Glomerular endothelial cell (primary cell): ENCODE measurements around the gene TINCR. TPM values are rescaled to one million over a fixed set of nuclear protein-coding genes. Genes with fewer than 3 reads are reported as not detected.
"Not testable (repeated sequence)": the region's sequence is repeated elsewhere in the genome, so short reads cannot be mapped to it uniquely, and the experiment has no call there.

Experiments used
- DNase-seq: peaks from one replicate; pipeline ENCODE4 v3.0.0-alpha.2; 2011; ENCODE audit warnings: low read depth, low spot score; ENCODE audit errors: extremely low read depth
- total RNA-seq: library from RNA; depleted of rRNA; stranded (reverse); fragments of >200 nt; gene quantifications from 2 replicates; pipeline ENCODE4 v1.2.3, GENCODE V29; 2015

Gene TINCR
- total RNA-seq: not detected in 2 replicates

DNA sequence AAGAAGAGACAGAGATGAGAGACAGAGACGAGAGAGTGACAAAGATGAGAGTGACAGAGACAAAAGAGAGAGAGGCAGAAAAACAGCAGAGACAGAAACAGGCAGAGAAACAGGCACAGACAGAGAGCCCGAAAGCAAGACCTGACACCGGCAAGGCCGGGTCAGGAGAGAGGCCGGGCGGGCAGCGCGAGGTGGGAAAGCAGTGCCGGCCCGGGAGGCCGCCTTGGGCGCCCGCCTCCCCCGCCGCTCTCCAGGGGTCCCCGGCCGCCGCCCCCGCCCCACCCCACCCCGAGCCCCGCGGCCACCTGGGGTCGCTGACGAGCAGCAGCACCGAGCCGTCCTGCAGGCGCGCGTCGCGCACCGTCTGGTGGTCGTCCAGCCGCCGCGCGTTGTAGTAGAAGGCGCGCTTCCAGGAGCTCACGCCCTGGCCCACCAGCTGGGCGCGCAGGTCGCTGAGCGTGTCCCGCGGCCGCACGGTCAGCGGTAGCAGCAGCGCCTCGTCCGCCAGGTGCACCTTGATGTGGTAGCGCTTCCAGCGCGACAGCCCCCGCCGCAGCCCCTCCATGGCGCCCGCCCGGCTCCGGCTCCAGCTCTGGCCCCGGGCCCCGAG lies at the start of gene TINCR:
Gene TINCR, minus strand, starts transcription at position 594 of the 610 bp plus-strand sequence.
- no peak for DNase-seq

DNA sequence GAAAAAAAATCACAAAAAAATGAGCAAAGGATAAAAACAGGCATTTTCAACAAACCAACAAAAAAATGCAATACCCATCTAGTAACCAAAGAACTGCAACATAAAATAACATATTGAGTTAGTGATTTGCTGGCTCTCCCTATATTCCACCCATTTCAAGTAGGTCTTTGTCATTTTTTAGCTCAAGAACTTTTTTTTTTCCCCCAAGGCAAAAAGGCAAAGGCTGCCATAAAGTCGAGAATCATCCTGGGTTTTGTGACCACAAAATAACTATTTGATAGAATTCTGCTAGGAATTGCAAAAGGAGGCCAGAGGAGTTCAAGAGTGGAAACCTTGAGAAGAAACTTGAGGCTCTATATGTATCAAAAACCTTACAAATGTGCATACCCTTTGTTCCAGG lies 49.3 kb upstream of the TINCR start:
- DNase-seq: no peak

DNA sequence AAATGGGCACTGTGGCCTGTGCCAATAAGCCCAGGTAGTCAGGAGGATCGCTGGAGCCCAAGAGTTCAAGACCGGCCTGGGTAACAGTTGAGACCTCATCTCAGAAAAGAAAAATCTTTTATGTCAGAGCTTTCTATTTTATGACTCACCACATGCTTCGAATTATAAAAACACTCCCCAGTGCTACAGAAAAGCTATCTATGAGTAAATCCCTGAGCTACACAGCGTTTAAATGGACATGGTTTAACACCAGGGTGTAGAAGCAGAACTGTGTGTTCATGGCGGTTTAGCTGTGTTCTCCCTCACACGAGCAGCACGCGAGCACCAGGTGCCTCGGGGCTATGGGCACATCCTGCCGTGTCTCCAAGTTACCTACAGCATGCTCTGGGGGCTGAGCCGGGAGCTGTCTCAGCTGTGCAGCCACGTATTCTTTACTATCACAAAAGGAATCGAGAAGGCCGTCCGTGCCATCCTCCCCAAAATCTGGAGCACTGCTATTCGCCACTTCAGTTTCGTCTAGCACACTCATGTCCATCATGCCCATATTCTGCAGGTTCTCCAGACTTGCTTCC lies 48.1 kb upstream of the TINCR start:
- no peak for DNase-seq

DNA sequence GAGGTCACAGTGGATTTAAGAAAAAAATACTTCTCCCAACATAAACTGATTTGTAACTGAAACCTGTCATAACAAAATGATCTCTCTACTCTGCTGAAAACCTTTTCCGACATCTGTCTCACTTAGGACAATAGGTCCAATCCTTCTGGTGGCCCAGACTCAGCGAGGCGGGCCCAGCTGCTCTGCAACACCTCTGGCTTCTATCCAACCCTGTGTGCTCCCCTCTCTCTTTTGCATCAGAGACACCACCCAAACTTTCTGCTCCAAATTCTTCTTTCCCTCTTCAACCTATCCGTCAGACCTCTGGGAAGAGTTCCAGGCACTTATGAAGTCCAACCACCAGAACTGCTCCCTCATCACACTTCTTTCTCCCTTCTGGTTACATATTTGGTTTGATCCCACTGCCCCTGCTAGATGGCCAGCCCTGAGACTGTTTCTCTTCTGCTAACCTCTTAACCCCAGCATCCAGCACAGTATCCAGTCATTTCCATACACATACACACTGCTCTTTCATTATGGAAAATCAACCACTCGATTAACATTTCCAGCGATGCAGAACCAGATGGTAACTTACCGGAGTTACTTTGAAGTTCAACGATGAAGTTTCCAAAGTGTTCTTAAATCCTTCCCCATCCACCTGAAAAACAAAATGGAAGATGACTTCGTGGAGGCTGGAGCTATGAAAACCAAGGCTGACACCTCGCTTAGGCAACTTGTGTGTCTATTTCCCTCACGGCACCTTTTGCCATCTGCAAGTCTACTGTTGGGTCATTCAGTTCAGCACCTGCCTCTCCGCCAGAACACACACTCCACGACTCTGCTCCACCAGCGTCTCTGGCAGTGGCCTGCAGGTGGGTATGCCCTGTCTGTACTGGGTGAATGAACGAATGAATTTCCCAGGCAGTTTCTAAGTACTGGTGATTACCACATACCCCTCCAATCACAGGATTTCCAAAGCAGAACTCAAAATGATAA lies 45.4 kb upstream of the TINCR start:
- DNase-seq: no peak

DNA sequence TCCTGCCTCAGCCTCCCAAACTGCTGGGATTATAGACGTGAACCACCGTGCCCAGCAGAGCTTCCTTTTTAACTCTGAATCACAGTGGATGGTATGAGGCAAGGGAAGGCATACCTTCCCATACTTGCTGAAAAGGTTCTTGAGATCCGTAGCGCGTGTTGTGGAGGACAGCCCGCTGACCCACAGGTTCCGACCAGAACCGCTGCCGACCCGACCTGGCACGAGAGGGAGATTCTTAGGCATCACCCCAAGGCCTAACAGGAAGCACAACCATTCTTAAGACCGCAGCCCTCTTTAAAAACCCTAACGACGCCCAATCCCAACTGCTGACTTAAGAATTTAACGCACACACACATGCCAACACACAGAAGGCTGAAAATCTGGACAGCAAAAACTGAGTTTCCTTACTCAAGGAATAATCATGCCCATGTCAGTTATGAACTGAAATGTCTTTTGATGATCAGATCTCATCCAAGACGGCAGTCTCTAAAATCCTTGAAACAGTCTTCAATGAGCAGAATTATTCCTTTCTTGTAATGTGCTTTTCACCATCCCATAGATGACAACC lies 42.2 kb upstream of the TINCR start:
- no peak for DNase-seq

DNA sequence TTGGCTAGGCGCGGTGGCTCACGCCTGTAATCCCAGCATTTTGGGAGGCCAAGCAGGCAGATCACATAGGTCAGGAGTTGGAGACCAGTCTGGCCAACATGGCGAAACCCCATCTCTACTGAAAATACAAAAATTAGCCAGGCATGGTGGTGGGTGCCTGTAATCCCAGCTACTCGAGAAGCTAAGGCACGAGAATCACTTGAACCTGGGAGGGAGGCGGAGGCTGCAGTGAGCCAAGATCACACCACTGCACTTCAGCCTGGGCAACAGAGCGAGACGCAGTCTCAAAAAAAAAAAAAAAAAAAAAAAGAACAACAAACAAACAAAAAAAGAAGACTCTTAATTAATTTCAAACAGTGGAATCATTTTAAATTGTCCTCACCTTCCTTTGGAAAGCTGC lies 41.0 kb upstream of the TINCR start:
- DNase-seq: not testable (repeated sequence)

DNA sequence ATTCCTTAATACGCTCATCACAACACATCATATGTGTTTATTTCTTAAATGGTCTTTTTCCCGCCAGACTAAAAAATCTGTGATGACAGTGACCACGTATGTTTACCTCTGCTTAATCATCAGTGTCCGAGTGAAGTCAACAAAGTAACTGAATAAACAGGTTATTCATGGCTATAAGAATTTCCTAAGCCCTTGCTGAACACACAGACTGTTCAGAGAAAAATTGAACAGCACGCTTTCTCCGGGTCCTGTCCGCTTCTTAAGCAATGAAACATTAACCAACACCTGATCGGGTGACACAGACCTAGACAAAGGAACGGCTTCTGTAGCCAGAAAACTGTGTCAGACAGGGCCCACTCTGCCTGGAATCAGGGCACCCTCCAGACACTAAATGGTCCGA lies 40.5 kb upstream of the TINCR start:
- no peak for DNase-seq

DNA sequence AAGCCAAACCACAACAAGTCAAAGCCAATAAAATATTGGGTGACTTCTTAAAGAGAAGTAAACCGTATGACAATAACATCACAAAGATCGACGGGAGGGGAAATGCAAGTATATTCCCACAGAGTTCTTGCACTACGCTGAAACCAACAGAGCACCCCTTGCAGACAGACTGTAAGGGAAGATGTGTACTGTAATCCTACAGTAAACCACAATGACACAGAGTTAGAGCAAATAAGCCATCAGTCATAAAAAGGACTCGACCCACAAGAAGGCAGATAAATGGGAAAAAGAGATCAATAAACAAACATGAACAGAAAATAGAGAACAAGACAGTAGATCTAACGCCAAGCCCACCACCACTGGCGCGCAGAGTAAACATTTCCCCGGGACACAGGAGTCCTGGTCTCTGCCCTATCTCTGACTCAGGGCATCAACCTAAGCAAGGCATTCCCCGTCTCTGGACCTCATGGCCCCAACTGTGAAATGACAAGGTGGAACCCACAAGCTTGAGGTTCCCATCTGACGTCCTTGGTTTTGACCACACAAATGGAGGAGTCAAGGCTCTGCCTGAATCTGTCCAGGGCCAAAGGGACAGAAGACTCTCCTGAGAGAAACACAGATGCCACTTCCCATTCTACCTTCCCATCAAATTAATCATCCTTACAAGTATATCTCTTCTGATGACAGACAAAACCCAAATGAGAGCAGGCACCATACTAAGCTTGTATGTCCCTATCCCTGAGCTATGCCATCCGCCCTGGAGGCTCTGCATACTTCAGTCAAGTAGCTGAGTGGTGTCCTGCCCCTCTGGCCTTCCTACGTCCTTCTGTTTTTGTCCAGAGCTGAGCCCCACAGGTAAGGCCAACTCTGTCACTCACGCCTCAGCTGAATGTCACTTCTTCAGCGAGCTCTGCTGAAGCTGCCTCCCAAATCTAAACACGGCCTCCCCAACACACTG lies 39.8 kb upstream of the TINCR start:
- no peak for DNase-seq

DNA sequence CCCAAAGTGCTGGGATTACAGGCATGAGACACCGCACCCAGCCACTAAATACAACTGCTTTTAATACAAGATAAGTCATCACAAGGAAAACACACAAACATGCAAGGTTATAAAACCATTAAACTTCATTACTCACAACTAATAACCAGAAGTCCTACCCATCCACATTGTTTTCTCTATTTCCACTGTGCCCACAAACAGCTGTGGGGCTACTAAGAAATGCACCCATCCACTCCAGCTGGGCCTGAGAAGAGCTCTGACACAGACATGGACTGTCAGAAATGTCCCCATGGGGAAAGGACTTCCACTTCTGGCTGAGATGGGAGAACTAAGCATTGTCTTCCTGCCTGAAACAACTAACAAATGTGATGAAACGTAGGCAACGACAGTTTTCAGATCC lies 37.6 kb upstream of the TINCR start:
- DNase-seq: no peak

DNA sequence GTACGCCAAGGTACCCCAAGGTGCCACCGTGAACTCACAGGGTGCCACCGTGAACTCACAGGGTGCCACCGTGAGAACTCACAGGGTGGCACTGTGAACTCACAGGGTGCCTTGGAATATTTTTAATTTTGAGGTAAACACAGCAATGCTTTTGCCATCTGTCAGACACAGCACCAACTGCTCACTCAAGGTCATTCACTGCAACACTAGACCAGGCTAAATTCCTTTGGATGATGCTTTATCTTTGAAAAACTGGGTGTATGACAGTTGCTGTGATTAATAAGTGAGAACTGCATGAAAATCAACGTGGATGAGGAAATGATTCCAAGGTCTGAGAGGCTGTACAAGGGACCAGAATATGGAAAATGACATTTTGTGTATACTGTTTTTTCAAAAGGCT lies 35.9 kb upstream of the TINCR start:
- no peak for DNase-seq

DNA sequence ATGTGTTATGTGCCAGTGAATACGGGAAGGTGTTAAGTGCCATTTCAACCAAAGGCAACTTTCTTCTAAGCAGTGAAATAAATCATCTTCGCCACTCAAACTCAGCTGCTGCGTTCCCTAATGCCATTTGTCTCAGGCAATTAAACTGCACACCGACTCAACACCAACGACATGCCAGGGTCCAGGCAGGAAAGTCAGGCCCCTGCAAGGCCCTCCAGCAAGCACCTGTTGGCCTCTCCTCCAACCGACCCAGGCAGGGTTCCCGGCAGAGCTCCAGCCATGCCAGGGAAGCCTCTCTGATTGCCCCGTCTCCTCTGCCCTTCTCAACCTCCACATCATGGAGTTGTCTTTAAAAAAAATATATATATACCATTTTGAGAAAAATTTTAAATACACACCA lies 33.0 kb upstream of the TINCR start:
- DNase-seq: no peak

DNA sequence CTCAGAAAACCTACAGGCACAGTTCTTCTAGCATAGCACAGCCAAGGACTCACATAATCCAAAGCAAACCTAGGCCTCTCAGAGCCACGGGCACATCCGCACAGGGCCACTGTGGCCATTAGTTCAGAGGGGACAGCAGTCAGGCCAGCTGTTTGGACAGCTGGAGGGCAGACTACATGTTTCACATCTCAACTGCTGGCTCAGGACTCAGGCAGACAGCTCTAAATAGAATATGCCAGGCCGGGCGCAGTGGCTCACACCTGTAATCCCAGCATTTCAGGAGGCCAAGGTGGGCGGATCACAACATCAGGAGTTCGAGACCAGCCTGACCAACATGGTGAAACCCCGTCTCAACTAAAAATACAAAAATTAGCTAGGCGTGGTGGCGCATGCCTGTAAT lies 28.0 kb upstream of the TINCR start:
- no peak for DNase-seq

DNA sequence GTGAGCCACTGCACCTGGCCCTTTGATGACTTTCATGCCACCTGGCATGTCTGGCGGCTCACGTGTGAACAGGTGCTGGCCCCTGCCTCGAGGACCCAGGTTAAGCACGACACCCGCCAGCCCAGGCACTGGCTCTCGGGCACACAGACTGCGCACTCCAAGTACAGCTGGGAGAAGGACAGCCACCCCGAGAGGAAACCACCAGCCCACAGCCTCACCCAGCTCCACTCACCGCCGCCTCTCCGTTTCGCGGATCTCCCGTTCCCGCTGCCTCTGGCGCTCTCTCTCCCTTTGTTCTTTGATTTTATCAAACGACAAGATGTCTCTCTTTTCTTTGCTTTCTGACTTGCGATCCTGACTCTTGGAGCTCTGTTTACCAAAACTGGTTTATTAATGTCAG lies 27.4 kb upstream of the TINCR start:
- DNase-seq: no peak

DNA sequence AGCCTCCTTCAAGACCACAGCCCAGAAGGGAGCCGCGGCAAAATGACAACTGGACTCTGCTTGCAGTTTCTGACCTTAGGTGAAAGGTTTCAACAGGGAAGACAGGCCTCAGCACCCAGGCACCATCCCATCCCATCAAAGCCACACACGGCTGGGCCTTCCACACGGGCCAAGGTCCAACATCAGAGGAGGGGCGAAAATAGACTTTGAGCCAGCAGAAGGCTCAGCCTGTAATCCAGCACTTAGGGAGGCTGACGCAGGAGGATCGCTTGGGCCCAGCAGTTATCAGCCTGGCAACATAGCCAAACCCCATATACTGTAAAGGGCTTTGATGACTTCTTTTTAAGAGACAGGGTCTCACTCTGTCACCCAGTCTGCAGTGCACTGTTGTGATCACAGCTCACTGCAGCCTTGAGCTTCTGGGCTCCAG lies 26.8 kb upstream of the TINCR start:
- no peak for DNase-seq

DNA sequence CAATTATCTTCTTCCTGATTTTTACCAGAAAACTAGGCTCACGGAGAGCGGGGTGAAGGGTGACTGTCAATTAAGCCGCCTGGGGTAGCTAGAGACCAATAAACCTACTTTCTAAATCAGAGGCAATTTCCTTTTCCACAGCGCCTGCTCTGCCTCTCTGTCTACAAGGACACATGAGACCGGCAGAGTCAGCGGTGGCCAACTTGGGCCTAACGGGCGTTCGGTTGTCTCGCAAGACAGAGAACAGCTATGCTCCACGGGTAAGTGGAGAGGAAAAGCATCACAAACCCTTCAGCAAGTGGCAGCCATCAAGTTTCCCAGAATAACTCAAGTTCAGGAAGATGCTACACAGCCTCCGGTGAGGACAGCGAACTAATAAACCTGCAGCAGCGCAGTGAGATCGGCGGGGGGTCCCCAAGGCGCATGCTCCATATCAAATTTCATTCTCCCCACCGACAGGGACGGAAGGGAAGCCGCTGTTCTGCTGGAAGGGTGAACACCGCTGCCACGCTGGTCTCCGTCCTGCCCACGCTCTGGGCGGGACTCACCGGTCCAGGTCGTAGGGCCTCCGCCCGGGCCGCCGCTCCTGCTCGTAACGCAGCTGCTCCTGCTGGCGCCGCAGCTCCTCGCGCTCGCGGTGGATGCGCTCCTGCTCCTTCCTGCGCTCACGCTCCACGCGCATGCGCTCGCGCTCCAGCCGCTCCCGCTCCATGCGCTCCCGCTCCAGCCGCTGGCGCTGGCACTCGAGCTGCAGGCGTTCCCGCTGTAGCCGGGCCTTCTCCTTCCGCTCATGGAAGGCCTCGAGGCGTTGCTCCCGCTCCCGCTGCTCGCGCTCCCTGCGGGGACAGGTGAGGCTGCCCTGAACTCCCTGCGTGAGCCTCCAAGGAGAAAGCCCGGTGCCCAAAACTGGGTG lies 25.8 kb upstream of the TINCR start:
- DNase-seq: no peak

DNA sequence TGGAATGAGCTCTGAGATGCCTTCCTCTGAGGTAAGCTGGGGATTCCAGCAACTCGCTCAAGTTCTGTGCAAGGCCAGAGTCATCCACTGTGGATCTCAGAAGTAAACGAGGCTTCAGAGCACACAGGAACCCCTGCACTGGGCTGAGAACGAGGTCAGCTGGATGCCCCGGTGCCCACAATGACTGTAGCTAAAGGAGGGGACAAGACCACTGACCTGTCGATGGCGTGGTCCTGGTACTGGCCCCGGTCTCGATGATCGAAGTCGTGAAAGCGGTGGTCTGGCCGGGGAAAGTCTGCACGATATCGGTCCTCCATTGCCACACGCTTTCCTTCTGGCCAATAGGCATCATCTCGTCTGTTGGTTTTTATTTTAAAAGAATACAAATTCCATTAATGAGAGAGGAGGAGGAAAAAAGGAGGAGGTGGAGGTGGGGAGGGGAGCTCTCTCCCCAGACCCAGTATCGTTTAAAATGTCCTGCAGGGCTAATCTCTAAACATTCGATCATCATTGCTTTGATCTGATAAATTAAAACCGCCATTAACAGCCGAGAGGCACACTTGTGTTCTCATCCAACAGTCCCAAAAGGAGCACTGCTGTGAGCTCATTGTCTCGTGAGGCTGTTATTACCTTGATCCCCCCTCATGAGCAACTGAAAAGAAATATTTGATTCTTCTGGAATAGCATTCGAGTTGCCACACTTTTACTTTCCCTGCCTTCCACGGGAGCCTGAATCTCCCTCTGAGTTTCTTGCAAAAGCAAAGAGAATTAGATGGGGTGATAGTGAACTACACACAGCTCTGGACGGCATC lies 25.0 kb upstream of the TINCR start:
- no peak for DNase-seq

DNA sequence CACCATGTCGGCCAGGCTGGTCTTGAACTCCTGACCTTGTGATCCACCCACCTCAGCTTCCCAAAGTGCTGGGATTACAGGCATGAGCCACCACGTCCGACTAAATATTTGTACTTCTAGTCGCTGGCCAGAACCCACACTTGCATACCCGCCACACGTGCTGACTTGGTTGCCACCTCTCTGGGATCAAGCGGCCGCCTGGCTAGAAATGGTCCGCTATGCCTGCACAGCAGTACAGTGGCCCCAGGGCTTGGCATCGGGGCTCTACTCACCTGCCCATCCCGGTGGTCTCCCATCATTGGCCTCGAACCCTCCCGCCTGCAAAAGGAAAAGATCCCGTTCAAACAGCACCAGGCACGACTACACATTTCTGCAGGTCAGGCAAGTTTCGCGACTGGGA lies 23.7 kb upstream of the TINCR start:
- no peak for DNase-seq

DNA sequence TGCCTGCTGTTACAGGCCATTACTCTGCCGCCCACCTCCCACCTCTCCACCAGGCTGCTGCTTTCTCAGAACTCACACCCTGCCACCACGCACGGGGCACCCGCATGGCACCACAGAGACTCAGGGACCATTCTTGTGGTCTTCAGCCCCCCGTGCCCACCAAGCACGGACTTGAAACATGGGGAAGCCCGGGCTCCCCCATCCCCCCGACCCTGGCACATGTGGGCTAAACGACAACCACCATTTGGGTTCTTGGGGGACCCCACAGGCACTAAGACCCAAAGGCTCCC lies 23.1 kb upstream of the TINCR start:
- no peak for DNase-seq
